GM12875 (cell line): Measurements from ENCODE around the gene NPBWR2.

Experiments
- H3K4me3 ChIP-seq: one replicate; pipeline ENCODE4 v1.5.1; 2011; ENCODE audit warnings: low read depth, low read length, control low read depth
- CTCF ChIP-seq: IDR thresholded peaks from 2 replicates; pipeline ENCODE4 v1.5.1; 2011; ENCODE audit warnings: low read depth, mild to moderate bottlenecking, control low read depth, inconsistent platforms, low read length, moderate library complexity, borderline replicate concordance; ENCODE audit not compliant: insufficient read depth

Gene NPBWR2

GRCh38 chr20:64153410-64153809 is 46.0 kb upstream of the NPBWR2 start:
- no peak overlapping the region for H3K4me3 ChIP-seq
- no peak for TF ChIP-seq CTCF

GRCh38 chr20:64152906-64153305 is 45.5 kb upstream of the NPBWR2 start:
- no peak overlapping the region for H3K4me3 ChIP-seq
- no peak for TF ChIP-seq CTCF

- no peak overlapping the region for H3K4me3 ChIP-seq
- TF ChIP-seq CTCF: no peak
Measured at GRCh38 chr20:64151633-64152530, 44.5 kb upstream of the NPBWR2 start.

- no peak for TF ChIP-seq CTCF
Measured at GRCh38 chr20:64150756-64151632, 43.6 kb upstream of the NPBWR2 start.

GRCh38 chr20:64149809-64150560 is 42.6 kb upstream of the NPBWR2 start:
- TF ChIP-seq CTCF: no peak
- no peak overlapping the region for H3K4me3 ChIP-seq

More at GRCh38 chr20:64150756-64151632, 43.6 kb upstream of the NPBWR2 start:
- H3K4me3 ChIP-seq: no peak overlapping the region

GRCh38 chr20:64149141-64149540 is 41.8 kb upstream of the NPBWR2 start:
- TF ChIP-seq CTCF: no peak
- H3K4me3 ChIP-seq: no peak overlapping the region
